GM19397 (cell line): ENCODE measurements around the gene P2RX1.

Experiments used
- ATAC-seq: cut with Tn5 transposase; IDR thresholded peaks from one replicate; pipeline ENCODE4 v1.9.1; 2021; ENCODE audit warnings: mild to moderate bottlenecking, moderate library complexity; ENCODE audit not compliant: unreplicated experiment

P2RX1 gene

DNA sequence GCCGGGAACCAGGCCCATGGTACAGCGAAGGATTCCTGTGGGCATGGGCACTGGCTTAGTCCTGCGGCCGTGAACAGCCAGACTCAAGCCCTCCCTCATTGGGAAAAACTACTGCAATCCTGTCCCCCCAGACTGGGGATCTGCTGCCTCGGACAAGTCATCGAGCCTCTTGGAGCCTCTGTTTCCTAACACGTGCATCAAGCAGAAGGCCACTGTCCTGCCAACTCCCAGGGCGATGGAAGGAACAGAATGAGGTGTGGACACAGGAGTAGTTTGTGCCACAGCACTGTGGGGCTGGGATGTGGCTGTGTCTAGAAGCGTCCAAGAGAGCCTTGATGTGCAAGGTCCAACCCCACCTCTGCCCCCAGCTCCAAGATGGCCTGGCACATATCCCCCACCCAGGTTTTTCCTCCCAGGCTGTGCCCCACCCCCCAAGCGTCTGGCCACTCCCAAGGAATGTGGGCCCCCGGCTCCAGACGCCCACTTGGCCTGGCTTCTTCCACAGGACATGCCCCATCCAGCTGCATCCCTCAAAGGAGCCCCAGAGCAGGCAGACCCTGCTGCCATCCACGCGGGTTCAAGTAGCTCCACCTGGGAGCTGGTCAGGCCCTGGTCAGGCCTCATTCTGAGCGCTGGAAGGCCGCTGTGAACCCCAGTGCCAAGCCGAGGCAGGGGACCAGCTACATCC is 26.8 kb downstream of the P2RX1 start:
- ATAC-seq, result no peak

DNA sequence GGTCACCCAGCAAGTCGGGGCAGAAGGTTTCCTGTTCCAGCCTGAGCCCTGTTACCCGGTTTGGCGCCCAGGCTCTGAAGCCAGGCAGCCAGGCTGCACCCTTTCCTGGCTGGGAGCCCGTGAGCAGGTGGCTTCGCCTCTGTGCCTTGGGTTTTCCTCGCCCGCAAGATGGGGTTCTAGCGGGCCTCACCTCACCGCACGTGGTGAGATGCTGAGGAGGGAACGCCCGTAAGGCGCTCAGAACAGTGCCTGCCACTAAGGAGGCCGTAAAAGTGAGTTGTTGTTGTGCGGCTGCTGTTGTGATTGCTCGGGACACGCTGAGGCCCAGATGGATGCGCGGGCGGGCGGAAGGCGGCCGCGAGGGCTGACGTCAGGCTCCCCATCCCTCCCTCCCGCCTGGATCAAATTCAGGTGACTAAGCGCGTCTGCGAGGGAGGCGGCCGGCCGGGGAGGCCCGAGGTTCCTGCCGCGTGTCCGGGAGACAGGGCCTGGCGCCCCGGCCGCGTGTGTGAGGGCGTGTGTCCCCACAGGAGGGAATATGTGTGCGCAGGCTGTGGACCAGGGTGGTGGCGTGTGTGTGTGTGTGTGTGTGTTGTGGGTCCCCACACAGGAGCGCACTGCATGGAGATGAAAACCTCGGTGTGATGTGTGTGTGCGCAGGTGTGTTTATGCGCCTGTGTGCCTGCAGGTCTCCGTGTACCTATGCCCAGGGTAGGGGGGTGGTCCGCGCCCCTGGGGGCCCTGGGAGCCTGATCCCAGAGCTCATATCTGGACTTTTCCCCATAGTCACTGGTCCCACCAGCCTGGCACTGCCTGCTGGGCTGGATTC is 27.7 kb downstream of the P2RX1 start:
- no peak for ATAC-seq

DNA sequence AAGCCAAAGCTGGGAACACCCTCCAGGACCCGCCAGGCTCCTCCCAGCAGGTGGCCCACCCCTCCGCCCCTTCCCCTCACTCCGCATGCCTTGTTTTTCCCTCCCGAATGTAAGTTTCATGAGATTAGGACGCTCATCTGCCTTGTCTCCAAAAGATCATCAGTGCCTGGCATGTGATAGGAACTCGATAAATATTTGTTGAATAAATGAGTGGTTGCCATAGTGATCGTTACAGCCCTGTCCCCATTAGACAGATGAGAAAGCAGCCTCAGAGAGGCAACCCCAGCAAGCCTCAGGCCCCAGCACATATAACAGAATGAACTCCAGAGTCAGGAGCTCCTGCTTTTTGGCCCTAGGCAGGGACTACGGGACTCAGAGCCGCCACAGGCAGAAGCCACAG is 28.5 kb downstream of the P2RX1 start:
- ATAC-seq, result no peak

DNA sequence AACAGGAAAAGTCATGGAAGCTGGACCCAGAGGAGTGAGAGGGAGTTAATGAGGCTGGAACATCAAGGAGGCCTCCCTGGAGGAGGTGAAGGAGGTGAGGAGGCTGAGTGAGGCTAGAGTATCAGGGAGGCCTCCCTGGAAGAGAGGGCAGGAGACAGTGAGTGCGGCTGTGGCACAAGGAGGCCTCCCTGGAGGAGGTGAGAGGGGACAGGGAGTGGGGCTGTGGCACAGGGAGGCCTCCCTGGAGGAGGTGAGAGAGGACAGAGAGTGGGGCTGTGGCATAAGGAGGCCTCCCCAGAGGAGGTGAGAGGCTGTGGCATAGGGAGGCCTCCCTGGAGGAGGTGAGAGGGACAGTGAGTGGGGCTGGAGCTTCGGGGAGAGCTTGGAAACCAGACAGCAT is 28.9 kb downstream of the P2RX1 start:
- no peak for ATAC-seq

DNA sequence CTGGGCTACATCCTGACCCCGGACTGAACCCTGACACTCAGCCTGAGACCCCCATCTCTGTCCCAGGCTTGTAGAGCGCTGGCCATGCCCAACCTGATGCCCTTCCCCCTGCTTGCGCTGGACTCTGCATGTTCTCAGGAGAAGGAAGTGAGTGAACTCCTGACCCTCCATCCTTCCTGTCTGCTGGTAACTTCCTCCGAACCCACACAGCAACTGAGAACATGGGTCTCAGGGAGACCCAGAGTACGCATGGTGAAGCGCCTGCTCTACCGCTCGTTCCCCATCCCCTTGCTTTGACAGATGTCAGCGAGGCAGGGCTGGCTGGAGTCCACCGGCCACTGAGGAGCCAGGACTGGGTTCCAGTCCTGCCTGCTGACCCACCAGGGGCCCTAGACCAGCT is 29.5 kb downstream of the P2RX1 start:
- ATAC-seq, result no peak

DNA sequence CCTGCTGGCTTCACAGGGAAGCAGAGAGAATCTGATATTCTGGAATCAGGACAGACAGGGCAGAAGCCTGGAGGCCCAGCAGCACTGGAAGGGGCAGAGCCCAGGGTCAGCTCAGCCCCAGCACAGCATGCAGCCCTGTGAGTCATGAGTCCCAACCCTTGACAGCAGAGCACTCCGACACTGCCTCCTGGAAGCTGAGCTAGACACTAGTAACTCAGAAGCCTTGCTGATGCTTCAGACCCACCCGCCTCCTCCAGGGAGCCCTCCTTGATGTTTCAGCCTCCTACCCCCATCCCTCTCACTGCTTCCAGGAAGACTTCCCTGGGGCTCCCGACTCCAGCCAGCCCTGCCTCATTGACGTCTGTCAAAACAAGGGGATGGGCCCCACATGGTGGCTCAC is 30.3 kb downstream of the P2RX1 start:
- no peak for ATAC-seq

DNA sequence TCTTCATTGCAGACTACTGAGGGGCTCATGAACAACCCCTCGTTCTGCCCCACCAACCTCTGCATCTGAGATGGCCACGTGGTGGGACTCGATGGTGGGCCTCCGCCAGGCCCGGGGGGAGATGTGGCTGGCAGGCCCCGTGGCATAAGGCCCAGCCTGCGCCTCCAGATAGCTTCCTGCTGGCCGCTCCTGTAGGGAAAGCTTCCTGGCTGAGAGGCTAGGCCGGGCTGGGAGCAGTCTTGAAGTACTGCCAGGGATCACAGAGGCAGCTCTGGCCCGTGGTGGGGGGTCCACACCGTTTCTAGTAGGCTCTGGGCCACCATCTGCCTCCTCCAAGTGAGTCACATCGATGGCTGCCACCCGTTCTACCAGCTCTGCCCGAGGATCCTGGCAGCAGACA is 31.0 kb downstream of the P2RX1 start:
- no peak for ATAC-seq

DNA sequence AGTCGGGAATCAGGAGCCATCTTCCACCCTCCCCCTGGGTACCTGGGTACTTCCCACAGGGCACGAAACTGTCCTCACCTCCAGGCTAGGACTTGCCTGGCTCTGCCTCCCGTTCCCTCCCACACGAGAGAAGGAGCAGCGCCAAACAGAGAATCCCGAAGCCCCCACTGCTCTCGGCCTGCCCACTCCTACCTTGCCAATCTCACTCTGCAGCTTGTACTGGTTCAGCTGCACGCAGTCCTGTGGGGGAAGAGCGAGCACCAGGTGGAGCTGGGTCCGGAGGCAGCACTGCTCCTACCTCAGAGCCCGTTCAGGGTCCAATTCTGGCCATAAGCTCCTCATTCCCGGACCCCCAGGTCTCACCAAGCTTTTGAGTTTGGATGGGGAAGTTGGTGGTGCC is 32.1 kb downstream of the P2RX1 start:
- ATAC-seq, result no peak

DNA sequence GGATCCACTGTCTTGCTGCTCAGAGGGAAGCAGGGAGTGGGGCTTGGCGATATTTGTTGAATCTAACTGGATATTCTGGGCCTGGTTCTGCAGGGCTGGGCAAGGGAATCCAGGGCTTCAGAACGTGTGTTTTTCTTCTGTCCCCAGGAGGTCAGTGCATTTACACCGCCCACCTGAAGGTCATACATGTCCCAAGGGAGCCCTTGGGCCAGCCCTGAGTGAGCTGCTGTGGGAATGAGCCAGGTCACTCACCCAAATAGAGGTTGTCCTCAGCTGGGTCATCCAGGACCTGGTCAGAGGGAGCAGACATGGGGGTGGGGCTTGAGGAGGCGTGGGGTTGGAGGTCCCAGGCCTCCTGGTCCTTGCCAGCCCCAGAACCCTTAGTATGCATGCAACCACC is 34.0 kb downstream of the P2RX1 start:
- ATAC-seq, result no peak

DNA sequence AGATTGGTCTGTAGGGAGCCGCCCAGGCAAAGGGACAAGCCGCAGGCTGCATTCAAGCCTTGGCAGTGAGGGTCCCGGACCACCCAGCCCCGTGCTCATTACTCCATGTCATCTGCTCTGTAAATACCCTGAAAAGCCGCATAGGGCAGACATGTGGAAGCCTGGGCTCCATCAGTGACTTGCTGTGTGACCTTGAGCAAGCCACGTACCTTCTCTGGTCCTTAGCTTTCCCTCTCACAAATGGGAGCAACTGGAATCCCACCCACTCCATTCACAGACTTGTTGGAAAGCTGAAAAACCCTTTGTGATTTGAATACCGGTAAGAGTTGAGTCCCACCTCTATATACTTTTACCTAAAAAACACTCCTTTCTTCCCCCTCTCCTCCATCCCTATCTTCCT is 35.3 kb downstream of the P2RX1 start:
- no peak for ATAC-seq

DNA sequence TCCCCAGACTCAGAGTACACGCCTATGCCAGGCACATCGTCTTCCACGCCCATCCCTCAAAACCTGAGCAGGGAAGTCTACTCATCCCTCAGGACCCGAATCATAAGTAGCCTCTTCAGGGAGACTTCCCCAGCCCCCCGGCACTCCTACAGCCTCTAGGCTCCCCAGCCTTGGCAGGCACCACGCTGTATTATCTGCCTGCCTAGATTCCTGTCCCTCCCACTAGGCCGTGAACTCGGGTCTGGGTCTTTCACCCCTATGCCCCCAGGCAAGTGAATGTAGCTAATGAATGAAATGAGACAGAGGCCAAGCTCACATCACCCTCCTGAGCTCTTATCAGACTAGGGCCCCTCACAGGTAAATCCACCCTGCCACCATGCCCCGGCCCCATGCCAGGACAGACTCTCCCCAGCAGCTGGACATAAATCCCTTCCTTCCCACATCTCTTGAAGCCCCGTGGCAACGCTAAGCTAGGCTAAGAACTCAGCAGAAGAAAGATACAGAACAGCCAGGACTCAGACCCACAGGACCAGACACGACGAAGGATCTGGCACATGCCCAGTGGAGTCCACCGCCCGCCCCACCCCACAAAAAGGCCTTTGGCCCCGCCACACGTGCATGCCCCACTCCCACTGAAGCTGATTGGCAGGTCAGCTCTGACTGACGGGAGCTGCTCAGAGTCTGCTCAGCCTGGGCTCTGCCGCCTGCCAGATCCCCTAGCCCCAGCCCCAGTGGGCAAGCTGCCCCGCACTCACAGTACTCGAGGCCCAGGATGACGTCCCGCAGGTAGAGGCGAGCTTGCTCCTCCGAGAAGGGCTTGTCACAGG is 36.5 kb downstream of the P2RX1 start:
- ATAC-seq, result no peak

DNA sequence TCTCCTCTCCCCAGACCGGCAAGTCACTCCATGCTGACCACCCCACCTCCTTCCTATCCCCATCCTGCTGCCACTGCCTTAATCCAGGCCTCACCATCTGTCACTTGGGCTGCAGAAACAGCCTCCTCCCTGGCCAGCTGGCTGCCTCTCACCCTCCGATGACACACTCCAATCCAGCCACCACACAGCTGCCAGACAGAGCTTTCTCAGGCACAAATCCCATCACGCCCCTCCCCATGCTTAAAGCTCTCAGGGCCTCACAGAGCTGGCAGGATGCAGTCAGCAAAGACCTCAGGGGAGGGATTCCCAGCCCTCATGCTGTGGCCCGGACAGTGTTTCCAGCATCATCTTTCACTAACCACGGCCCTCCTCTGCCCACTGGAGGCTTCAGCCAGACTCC is 37.1 kb downstream of the P2RX1 start:
- no peak for ATAC-seq

DNA sequence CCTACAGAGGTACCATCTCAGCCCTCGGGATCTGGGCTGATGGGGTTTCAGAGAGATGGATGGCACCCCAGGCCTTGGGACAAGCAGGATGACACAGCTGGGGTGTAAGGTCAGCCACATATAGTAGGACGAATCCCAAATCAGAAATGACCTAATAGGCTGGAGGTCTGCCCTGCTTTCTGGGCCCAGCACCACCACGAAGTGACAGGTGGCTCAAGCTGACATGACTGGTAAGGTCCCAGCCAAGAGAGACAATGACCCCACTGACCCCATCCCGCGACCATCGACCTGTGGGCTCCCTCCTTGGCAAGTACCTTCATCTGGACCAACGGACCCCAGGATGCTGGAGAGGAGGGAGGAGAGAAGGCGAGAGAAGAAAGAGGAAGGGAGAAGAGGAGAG is 39.0 kb downstream of the P2RX1 start:
- ATAC-seq, result no peak

DNA sequence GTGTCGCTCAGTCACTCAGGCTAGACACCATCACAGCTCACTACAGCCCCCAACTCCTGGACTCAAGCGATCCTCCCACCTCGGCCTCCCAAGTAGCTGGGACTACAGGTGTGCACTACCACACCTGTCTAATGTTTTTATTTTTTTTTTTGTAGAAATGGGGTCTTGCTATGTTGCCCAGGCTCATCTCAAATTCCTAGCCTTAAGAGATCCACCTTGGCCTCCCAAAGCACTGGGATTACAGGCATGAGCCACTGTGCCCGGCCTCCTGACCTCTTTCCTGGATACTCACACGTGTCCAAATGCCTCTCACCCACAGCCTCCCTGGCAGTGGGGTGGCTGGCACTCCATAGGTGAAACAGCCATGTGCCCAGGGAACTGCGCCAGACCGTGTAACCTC is 40.9 kb downstream of the P2RX1 start:
- no peak for ATAC-seq

DNA sequence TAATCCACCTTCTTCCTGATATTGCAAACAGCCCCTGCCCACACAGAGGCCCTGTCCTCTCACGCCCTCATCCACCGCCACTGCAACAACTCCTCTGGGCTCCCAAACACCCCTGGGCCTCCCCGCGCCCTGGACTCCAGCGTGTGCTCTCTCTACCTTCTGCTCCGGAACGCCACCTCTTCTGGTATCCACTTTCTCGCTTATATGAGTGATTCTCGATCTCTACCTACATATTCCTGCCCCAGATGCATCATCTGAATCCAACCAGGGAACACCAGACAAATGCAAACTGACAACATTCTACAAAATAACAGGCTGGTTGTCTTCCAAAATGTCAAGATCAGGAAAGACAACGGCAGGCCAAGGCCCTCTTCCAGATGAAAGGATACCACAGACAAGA is 42.4 kb downstream of the P2RX1 start:
- ATAC-seq, result no peak

DNA sequence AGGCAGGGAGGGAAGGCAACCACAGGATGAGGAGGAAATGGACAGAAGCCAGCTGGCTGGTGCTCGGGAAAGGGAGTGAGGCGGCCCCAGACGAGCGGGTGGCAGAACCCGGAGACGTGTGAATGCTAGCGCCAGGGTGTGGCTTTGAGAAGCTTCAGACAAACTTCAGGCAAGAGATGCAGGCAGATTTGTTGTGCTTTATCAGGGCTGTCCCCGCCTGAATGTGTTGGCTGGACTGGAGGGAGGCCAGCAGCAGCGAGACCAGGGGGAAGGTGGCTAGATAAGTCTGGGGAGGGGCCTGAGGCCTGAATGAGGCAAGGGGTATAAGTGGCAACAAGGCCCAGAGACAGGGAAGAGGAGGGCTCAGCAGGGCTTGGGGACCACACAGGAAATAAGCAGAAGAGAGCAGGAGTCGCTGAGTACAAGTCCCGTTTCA is 45.4 kb downstream of the P2RX1 start:
- ATAC-seq, result no peak

DNA sequence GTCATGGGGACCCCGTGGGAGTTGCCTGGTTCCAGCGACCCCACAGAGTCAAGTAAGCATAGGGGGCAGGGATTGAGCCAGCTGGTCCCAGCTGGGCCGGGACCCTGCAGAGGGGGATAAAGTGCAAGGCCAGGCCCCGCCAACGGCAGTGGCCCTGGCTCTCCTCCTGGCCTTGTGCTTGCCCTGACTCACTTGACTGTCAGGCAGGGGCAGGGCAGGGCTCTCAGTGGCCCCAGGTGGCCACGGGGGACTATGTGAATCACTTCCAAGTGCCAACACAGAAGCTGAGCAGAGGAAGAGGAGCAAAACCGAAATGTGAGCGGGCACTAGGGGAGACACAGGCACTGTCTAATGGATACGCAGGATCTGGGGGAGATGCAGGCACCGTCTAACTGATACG is 48.7 kb downstream of the P2RX1 start:
- no peak for ATAC-seq

DNA sequence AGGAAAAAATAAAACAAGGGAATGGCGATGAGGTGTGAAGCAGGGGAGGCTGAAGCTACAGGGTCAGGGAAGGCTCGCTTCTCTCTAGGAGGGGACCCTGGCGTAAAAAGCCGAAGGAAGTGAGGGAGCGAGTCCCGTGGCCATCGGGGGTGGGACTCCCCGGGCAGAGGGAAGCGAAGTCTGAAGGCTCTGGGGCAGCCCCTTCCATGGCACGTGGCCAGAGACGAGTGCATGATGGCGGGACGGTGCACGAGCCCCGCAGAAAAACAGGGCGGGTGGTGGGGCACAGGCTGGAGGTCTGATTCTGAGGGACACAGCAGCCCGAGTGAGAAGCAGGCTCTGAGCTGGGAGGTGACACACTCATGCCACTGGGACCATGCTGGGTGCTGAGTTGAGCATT is 49.2 kb downstream of the P2RX1 start:
- ATAC-seq, result no peak

DNA sequence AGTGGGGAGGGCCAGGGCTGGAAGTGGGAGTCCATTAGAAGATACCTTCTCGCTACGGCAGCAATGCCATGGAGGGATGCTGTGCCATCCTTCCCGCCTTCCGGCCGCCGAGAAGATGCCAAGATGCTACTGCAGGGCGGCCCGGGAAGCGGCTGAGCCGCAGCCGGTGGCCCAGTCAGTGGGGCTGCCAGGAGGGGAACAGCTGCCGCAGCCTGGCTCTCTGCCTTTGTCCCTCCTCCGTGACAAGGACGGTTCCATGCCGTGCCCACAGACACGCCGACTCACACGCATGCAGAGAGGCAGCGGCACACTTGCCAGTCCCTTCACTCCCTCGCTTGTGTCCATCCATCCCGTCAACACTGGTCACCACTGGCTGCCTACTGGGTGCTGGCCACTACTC is 50.0 kb downstream of the P2RX1 start:
- no peak for ATAC-seq

DNA sequence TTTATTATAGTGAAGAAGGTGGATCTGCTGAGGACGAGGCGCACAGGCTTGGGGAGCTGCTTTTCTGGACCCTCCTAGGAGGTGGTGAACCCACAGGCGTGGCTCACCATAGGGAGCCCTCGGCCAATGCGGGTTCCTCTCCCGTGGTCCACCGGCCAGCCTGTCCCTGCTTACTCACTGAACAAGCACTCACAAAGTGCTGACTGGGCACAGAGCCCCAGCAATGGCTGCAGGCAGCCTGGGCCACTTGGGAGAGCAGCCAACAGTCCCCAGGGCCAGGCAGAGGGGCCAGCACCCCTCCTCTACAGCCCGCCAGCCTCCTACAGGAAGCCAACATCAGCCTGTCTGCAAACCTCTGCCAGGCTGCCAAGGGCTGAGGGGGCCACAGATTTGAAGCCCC is 51.1 kb downstream of the P2RX1 start:
- ATAC-seq, result no peak

DNA sequence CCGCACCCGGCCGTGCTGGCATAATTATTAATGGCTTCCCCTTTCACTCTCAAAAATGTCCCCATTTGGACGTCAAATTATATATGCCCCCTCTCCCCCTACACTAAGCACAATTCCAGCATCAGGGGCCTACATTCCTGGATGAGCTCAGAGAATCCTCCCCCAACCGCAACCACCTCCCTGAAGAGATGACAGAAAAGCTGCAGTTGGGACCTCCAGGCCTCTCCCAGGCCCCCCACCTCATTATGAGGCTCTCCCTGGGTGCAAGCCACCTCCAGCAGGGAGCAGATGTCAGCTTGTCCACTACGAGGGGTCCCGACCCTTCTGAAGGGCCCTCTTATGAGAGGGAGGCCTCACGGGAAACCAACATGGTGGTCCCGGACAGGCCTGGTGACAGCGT is 51.7 kb downstream of the P2RX1 start:
- ATAC-seq, result no peak
